SHP77 (cell line): Measurements from ENCODE around the gene KLF8.

Experiments used
- DNase-seq, 2 experiments: peaks; one replicate each; lab custom pipeline; 2025; lab: John Stamatoyannopoulos, UW

Gene KLF8

DNA sequence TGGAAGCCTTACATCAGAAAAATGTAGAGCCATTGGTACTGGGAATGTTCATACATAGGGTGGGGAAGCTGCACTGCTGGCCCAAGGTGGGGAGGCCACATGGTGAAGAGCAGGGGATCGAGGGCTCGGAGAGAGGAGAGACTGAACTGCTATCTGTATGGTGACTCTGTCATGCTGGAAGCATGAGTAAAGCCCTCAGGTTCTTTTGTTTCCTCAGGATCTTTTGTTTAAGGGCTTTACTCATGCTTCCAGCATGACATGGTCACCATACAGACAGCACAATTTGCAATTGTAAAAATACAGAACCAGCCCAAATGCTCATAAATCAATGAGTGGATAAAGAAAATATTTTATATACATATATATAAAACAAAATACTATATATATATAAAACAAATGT is 78.4 kb downstream of the KLF8 start:
- DNase-seq: no peak

DNA sequence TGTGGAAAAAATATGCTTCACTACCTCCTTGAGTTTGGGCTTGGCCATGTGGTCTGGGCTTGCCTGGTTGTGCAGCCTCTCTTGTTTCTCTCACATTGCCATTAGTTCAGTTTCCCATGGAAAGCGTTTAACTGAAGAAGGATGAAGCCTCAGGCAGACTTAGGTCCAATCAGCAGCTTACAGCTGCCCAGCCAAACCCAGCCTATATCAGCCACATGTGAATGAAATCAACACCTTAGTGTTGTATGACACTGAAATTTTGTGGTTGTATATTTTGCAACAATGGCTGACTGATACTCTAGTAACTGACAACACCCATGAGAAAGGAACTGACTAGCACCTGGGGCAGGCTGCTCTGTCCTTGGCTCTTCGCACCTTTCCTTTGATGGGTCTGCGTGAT is 81.2 kb downstream of the KLF8 start:
- no peak for DNase-seq

DNA sequence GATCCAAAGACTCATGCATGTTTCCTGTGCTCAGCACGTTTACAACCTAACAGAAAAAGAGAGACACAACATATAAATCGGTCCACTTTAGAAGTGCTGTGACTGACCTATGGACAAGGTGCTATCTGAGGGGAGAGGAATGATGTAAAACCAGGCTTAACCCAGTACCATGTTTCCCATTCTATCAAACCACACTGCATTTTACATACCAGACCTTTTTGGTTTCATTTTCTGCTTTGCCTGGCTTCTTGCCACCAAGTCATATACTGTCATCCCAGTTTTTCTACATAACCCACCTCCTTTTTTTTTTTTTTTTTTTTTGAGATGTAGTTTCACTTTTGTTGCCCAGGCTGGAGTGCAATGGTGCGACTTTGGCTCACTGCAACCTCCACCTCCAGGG is 82.2 kb downstream of the KLF8 start:
- DNase-seq: no peak

DNA sequence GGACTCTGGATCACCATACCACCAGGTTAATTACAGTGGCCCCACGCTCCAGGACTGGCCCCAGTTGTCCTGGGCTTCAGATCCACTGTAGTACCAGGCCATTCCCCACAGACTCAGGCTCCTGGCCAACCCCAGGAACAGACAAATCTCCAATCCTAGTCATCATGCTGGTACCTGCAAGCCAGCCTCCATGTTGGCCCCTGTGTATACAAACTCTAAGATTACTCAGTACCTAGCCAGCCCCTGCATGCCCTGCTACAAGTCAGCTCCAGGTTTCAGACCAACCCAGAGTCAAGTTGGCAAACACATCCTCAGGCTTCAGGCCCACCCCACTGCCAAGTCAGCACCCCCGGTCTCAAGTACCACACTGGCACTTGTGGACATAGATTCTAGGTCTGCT is 85.9 kb downstream of the KLF8 start:
- no peak for DNase-seq

DNA sequence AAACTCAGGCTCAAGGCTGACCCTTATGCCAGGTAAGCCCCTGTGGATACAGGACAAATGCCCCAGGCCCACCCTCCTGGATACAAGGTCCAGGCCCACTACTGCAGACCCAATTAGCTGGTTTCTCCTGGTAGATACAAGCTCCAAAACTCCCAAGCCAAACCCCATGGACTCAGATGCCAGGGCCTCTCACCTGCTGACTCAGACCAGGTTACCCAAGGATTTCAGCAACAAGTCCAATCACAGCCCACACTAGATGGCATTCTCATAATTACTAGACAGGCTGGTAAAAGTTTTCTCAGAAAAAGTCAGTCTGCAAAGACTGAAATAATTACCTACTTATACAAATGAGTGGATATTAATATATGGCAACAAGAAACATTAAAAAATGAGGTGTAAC is 87.0 kb downstream of the KLF8 start:
- no peak for DNase-seq
